B cell (primary cell): ENCODE data around the gene KIAA1328. TPM values are rescaled to one million over a fixed set of nuclear protein-coding genes. Genes with fewer than 3 reads are reported as not detected.

ENCODE experiments used
- ATAC-seq: fragments of 200-7000 bp; cut with Tn5 transposase; one replicate; pipeline ENCODE4 v1.10.0; 2021; ENCODE audit warnings: low read depth, mild to moderate bottlenecking, moderate number of reproducible peaks, moderate library complexity
- CTCF ChIA-PET: fragments of 350-600 bp; sonication (Branson Sonifier 250); formaldehyde crosslinking; loops from one replicate; lab custom pipeline; 2021; ENCODE audit warnings: antibody characterized with exemption, inconsistent platforms; lab: Charles Lee
- POLR2A ChIA-PET: fragments of 350-600 bp; sonication (Branson Sonifier 250); formaldehyde crosslinking; loops from one replicate; lab custom pipeline; 2021; ENCODE audit warnings: antibody characterized with exemption; lab: Charles Lee
- DNase-seq: peaks from one replicate; pipeline ENCODE4 v3.0.0; 2013
- H2AFZ ChIP-seq: 2 replicates; pipeline ENCODE4 v1.6.1; 2012; ENCODE audit warnings: mild to moderate bottlenecking, low read depth, low read length; ENCODE audit not compliant: insufficient read depth, poor library complexity, severe bottlenecking
- H3K27ac ChIP-seq, 2 donors: 1 replicate in 1 of 2; 2 replicates in 1 of 2; pipeline ENCODE4 v1.5.1; 2012 to 2013; ENCODE audit warnings: low read length in 2 of 2, mild to moderate bottlenecking in 2 of 2, moderate library complexity in 1 of 2
- H3K27me3 ChIP-seq, 4 experiments: fragments of 200-600 bp in 1 of 4; sonication (generic) in 1 of 4; replicated peaks in 1 of 4; 1 replicate in 2 of 4; 2 replicates in 2 of 4; pipeline versions ENCODE4 v1.6.1 to v1.7.0; 2013 to 2016; ENCODE audit warnings: low read length in 3 of 4, mild to moderate bottlenecking in 2 of 4, mixed read lengths in 1 of 4, moderate library complexity in 1 of 4; ENCODE audit not compliant: insufficient read depth in 4 of 4, control insufficient read depth in 3 of 4; ENCODE audit errors: control extremely low read depth in 1 of 4
- H3K36me3 ChIP-seq, 2 experiments: replicated peaks in 1 of 2; 1 replicate in 1 of 2; 2 replicates in 1 of 2; pipeline versions ENCODE4 v1.6.1 to v1.7.1; 2013; ENCODE audit warnings: low read length in 1 of 2; ENCODE audit not compliant: insufficient read depth in 2 of 2, control insufficient read depth in 1 of 2; ENCODE audit errors: control extremely low read depth in 1 of 2, extremely low read depth in 1 of 2
- H3K4me1 ChIP-seq, 2 donors: fragments of 200-600 bp in 1 of 2; sonication (generic) in 1 of 2; 1 replicate in 1 of 2; 2 replicates in 1 of 2; pipeline versions ENCODE4 v1.5.1 to v1.6.1; 2013 to 2017; ENCODE audit warnings: low read length in 2 of 2; ENCODE audit not compliant: control insufficient read depth in 2 of 2, insufficient read depth in 2 of 2
- H3K4me2 ChIP-seq: replicated peaks from 2 replicates; pipeline ENCODE3; 2012; ENCODE audit warnings: mild to moderate bottlenecking, low read depth, low read length; ENCODE audit not compliant: poor library complexity, severe bottlenecking
- H3K4me3 ChIP-seq, 5 experiments: fragments of 200-600 bp in 1 of 5; sonication (generic) in 1 of 5; 1 replicate in 3 of 5; 2 replicates in 2 of 5; pipeline versions ENCODE4 v1.5.1 to v1.7.0; 2011 to 2016; ENCODE audit warnings: low read length in 4 of 5, mild to moderate bottlenecking in 4 of 5, low read depth in 2 of 5, control low read depth in 1 of 5, moderate library complexity in 1 of 5; ENCODE audit not compliant: insufficient read depth in 1 of 5; ENCODE audit errors: control extremely low read depth in 1 of 5, extremely low read depth in 1 of 5
- H3K79me2 ChIP-seq: fragments of 200-600 bp; sonication (generic); one replicate; pipeline ENCODE4 v1.6.0; 2016; ENCODE audit warnings: low read length; ENCODE audit not compliant: control insufficient read depth, insufficient read depth
- H3K9ac ChIP-seq: fragments of 200-600 bp; sonication (generic); 2 replicates; pipeline ENCODE4 v1.6.1; 2017; ENCODE audit warnings: mild to moderate bottlenecking, low read length, moderate library complexity
- H3K9me3 ChIP-seq, 3 donors: one replicate each; pipeline versions ENCODE4 v1.6.1 to v1.7.1; 2013; ENCODE audit warnings: low read length in 2 of 3; ENCODE audit not compliant: control insufficient read depth in 2 of 3, insufficient read depth in 1 of 3; ENCODE audit errors: control extremely low read depth in 1 of 3
- H4K20me1 ChIP-seq: 2 replicates; pipeline ENCODE4 v1.6.0; 2012; ENCODE audit warnings: mild to moderate bottlenecking, low read length; ENCODE audit not compliant: insufficient read depth, control insufficient read depth, poor library complexity, severe bottlenecking
- H3K27ac Mint-ChIP-seq: one replicate; pipeline ENCODE4 v1.8.0; 2021; ENCODE audit warnings: mixed read lengths
- H3K27me3 Mint-ChIP-seq: one replicate; pipeline ENCODE4 v1.8.0; 2021; ENCODE audit warnings: mixed read lengths
- H3K4me1 Mint-ChIP-seq: one replicate; pipeline ENCODE4 v1.8.0; 2021; ENCODE audit warnings: mixed read lengths
- H3K4me3 Mint-ChIP-seq: one replicate; pipeline ENCODE4 v1.8.0; 2021; ENCODE audit warnings: mixed read lengths
- H3K9me3 Mint-ChIP-seq: one replicate; pipeline ENCODE4 v1.8.0; 2022; ENCODE audit warnings: mixed read lengths; ENCODE audit not compliant: insufficient read depth
- EZH2 ChIP-seq: IDR thresholded peaks from 2 replicates; pipeline ENCODE4 v1.6.1; 2012; ENCODE audit warnings: borderline replicate concordance, low read depth, mild to moderate bottlenecking, moderate library complexity, low read length; ENCODE audit not compliant: insufficient read depth, poor library complexity, severe bottlenecking
- WGBS: methylation state at CpG from one replicate; pipeline ENCODE4 v1.1.5; 2013; ENCODE audit warnings: missing lambda C conversion rate; ENCODE audit not compliant: insufficient coverage; 5-methylcytosine and 5-hydroxymethylcytosine counted together
- intact Hi-C: fragments of 100-400 bp; cut with micrococcal nuclease; formaldehyde crosslinking; loops from one replicate; pipeline ENCODE4 v1.10.0; 2022
- polyA plus RNA-seq: library from polyadenylated mRNA; depleted of rRNA; stranded (reverse); fragments of >200 nt; gene quantifications from 2 replicates; pipeline ENCODE4 v1.2.3, GENCODE V29; 2012
- total RNA-seq, 2 donors: library from RNA; stranded (reverse); fragments of 120-200 nt in 1 of 2; gene quantifications; 1 replicate in 1 of 2; 2 replicates in 1 of 2; pipeline versions ENCODE4 v1.2.3 to v1.2.4, GENCODE V29; 2013 to 2022
- TF ChIP-seq, protein P1 (sequence below): fragments of 200-600 bp; IDR thresholded peaks from one replicate; pipeline ENCODE4 v1.8.0; 2022; ENCODE audit warnings: antibody characterized with exemption, mild to moderate bottlenecking

KIAA1328 gene
- total and polyA plus RNA-seq, 2 donors (not counting 1 experiment from before 2014, with no cell fraction given): 9.1 to 22.1 TPM

DNA sequence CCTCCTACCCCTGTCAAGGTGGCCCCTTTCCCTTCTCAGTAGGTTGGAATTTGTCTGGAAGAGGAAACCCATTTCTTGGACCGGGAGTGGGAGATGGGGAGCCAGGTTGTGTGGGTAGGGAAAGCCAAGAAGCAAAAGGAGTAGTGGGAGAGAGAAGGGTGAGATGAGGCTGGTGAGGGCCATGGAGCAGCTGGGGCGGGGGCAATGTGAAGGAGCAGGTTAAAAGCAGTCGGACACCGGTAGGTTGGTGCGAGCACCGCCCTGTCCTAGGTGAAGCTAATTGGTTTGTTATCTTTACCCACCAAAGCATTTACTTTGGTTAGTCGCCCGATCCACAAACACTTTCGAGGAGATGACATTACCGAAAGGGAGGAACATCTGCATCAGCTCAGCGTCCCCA is 429.9 kb downstream of the KIAA1328 start:
- H3K9me3 Mint-ChIP-seq: no peaks in the 10 kb centered on the region
- WGBS: 50% methylated on average over 8 of the region's 11 CpGs
- POLR2A ChIA-PET: no interaction called here

DNA sequence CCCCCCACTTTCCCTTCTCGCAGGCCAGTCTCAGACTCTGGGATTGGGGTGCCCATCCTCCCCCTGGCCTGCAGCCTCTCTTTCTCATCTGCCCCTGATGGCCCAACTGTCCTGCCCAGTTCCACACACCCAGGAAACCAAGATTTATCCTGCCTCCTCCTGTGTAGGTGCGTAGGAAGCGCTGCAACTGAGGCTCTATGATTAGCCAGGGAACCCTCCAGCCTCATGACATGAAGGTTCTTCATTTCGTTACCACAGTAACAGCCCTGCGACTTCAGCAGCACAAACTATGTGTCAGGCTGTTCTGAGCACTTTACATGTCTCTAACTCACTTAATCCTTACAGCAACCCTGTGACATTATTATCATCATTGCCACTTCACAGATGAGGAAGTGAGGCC is 430.8 kb downstream of the KIAA1328 start:
- TF ChIP-seq, protein P1, sequence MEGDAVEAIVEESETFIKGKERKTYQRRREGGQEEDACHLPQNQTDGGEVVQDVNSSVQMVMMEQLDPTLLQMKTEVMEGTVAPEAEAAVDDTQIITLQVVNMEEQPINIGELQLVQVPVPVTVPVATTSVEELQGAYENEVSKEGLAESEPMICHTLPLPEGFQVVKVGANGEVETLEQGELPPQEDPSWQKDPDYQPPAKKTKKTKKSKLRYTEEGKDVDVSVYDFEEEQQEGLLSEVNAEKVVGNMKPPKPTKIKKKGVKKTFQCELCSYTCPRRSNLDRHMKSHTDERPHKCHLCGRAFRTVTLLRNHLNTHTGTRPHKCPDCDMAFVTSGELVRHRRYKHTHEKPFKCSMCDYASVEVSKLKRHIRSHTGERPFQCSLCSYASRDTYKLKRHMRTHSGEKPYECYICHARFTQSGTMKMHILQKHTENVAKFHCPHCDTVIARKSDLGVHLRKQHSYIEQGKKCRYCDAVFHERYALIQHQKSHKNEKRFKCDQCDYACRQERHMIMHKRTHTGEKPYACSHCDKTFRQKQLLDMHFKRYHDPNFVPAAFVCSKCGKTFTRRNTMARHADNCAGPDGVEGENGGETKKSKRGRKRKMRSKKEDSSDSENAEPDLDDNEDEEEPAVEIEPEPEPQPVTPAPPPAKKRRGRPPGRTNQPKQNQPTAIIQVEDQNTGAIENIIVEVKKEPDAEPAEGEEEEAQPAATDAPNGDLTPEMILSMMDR: no peak
- TF ChIP-seq EZH2: no peak
- no peak overlapping the region for H2AFZ ChIP-seq
- H3K27ac Mint-ChIP-seq: no peak overlapping the region
- no peak overlapping the region for H3K4me3 Mint-ChIP-seq
- no peak overlapping the region for H3K9ac ChIP-seq
- no peak overlapping the region for H3K27ac ChIP-seq
- POLR2A ChIA-PET: no interaction called here
- H3K27me3 Mint-ChIP-seq: peaks cover 39% of the 10 kb centered on the region
- H3K9me3 ChIP-seq: peaks cover 0 to 4% (median 0%) of the 10 kb centered on the region in 3 donors
- no peaks in the 10 kb centered on the region for H3K9me3 Mint-ChIP-seq
- H3K36me3 ChIP-seq: no peaks in the 10 kb centered on the region
- ATAC-seq (no peak), DNase-seq (no peak)
- H3K4me3 ChIP-seq: no peak overlapping the region
- no peaks in the 10 kb centered on the region for H4K20me1 ChIP-seq
- no peaks in the 10 kb centered on the region for H3K79me2 ChIP-seq
- H3K4me1 Mint-ChIP-seq: peaks cover 2% of the 10 kb centered on the region
- peaks cover 0 to 15% (median 1%) of the 10 kb centered on the region in 4 experiments for H3K27me3 ChIP-seq
- H3K4me2 ChIP-seq: no peak overlapping the region
- no peaks in the 10 kb centered on the region for H3K4me1 ChIP-seq
- 78% methylated on average over 5 of the region's 5 CpGs for WGBS
- CTCF ChIA-PET: no interaction called here
- intact Hi-C loops: no loop called here

More for the DNA sequence above, 429.9 kb downstream of the KIAA1328 start:
- Mint-ChIP-seq H3K27me3 (peaks cover 39% of the 10 kb centered on the region), H3K27ac (no peak overlapping the region), H3K4me1 (peaks cover 6% of the 10 kb centered on the region), H3K4me3 (no peak overlapping the region)
- Histone ChIP-seq H3K4me1 (no peaks in the 10 kb centered on the region), H3K27ac (no peak overlapping the region), H4K20me1 (no peaks in the 10 kb centered on the region), H3K36me3 (no peaks in the 10 kb centered on the region), H3K4me3 (no peak overlapping the region), H3K79me2 (no peaks in the 10 kb centered on the region), H3K9ac (no peak overlapping the region), H3K27me3 (peaks cover 0 to 18% (median 2%) of the 10 kb centered on the region in 4 experiments), H3K9me3 (peaks cover 0 to 7% (median 0%) of the 10 kb centered on the region in 3 donors), H2AFZ (no peak overlapping the region), H3K4me2 (no peak overlapping the region)
- intact Hi-C loops: no loop called here
- no peak for ATAC-seq
- CTCF ChIA-PET: no interaction called here
- TF ChIP-seq EZH2: no peak
- TF ChIP-seq, protein P1: no peak
- DNase-seq: no peak
